Measurements from ENCODE around the gene ZNF274.

- TF ChIP-seq CTCF (IDR thresholded peaks at IDR 0.05), result no peak
- no peak for TF ChIP-seq ZBTB43 (CRISPR knock-in tag; IDR thresholded peaks at IDR 0.05)
- TF ChIP-seq ZSCAN18 (CRISPR knock-in tag; IDR thresholded peaks at IDR 0.05), result no peak
- TF ChIP-seq JAZF1 (CRISPR knock-in tag; IDR thresholded peaks at IDR 0.05), result no peak
- TF ChIP-seq ATF3 (CRISPR knock-in tag; conservative IDR thresholded peaks at IDR 0.05), result no peak
- TF ChIP-seq, protein P1, sequence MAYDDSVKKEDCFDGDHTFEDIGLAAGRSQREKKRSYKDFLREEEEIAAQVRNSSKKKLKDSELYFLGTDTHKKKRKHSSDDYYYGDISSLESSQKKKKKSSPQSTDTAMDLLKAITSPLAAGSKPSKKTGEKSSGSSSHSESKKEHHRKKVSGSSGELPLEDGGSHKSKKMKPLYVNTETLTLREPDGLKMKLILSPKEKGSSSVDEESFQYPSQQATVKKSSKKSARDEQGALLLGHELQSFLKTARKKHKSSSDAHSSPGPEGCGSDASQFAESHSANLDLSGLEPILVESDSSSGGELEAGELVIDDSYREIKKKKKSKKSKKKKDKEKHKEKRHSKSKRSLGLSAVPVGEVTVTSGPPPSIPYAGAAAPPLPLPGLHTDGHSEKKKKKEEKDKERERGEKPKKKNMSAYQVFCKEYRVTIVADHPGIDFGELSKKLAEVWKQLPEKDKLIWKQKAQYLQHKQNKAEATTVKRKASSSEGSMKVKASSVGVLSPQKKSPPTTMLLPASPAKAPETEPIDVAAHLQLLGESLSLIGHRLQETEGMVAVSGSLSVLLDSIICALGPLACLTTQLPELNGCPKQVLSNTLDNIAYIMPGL (CRISPR knock-in tag; IDR thresholded peaks at IDR 0.05), result no peak
- no peak for TF ChIP-seq E2F5 (CRISPR knock-in tag; IDR thresholded peaks at IDR 0.05)
- no peak for TF ChIP-seq CBFB (CRISPR knock-in tag; IDR thresholded peaks at IDR 0.05; ENCODE audit: low read depth)
- no peak for TF ChIP-seq FOXJ3 (CRISPR knock-in tag; IDR thresholded peaks at IDR 0.05; ENCODE audit: borderline replicate concordance)
- no peak for TF ChIP-seq NFE2L1 (CRISPR knock-in tag; IDR thresholded peaks at IDR 0.05)
These were observed 46.4 kb downstream of the ZNF274 start for GRCh38 chr19:58229255-58229639.
